HG03135 (cell line): Measurements from ENCODE around the gene PGM1.

ENCODE experiments used
- ATAC-seq: cut with Tn5 transposase; IDR thresholded peaks from one replicate; pipeline ENCODE4 v1.9.1; 2021; ENCODE audit warnings: mild to moderate bottlenecking, moderate library complexity; ENCODE audit not compliant: unreplicated experiment

PGM1 gene

DNA sequence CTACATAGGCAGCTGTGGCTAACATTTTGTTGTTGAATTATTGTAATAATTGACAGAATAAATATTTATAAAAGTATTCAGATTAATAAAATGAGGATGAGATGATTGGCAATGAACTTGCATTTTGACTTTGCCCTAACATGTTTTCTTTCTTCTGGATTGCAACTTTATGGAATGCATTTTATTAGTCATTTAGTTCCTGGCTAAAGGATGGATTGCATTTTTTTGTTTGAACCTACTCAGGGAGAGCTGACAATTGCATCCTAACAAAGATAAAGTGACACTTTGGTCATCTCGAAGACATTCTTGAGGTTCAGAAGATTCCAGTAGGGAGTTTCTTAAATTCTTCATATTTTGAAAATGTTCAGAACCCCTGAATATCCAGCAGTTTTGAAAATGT lies 37.5 kb downstream of the PGM1 start:
- ATAC-seq = no peak

DNA sequence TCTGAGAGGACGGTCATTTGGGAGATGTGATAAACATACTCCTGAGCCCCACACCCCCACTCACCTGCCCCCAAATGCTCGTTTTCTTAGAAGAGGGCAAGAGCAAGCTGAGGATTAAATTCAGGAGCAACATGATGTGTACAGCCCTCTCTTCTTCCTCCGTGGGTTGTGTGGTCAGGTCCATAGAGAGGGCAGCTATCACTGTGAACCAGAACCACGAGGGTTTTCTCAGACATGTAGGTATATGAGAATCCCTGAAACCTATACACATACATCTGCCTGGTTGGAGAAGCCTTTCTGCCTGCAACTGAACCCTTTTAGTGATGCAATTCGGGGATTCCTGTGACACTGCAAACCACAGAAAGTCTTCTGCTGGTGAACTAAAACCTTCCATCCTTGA lies 38.9 kb downstream of the PGM1 start:
- ATAC-seq = no peak

- ATAC-seq = no peak
These were observed 40.1 kb downstream of the PGM1 start for GRCh38 chr1:63633281-63633680.

- ATAC-seq = no peak
These were observed 41.3 kb downstream of the PGM1 start for GRCh38 chr1:63634471-63634870.

- ATAC-seq = no peak
These were observed 42.5 kb downstream of the PGM1 start for GRCh38 chr1:63635681-63636080.

- ATAC-seq = no peak
These were observed 43.2 kb downstream of the PGM1 start for GRCh38 chr1:63636192-63637105.

DNA sequence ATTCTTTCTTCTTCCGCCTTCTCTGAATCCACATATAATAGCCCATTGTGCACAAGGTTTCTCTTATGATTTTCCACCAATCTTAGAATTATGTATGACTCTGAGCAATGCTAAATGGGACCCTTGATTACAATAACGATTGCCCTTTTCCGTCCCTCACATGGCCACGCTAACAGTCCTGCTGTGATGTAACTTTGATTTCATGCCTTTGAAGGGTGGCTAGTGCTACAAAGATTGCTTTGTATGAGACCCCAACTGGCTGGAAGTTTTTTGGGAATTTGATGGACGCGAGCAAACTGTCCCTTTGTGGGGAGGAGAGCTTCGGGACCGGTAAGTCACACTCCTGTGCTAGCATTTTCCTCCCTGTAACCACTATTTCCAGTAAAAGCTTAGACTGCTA lies 45.3 kb downstream of the PGM1 start:
- ATAC-seq = no peak

GRCh38 chr1:63638875-63639274 lies 45.7 kb downstream of the PGM1 start:
- no peak for ATAC-seq

GRCh38 chr1:63640633-63641567 lies 47.7 kb downstream of the PGM1 start:
- no peak for ATAC-seq

- no peak for ATAC-seq
These were observed 48.4 kb downstream of the PGM1 start for GRCh38 chr1:63641615-63642014.

DNA sequence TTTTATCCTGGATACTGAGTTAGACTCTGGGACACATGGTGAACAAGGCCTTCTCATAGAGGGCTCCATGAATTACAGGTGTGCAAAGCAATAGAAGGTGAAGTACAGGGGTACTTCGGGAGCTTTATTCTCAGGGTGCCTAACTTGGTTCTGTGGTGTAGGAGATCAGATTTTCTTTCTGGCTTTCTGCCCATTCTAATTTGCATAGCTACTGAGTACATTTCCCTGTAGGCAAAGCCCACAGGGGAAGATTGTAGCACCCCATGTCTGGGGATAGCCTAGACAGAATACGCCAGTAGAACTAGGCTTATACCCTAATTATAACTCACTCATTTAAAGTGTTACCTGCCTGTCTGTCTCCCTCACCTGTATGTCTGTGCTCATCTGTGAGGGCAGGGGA lies 49.7 kb downstream of the PGM1 start:
- no peak for ATAC-seq

- ATAC-seq = no peak
These were observed 50.3 kb downstream of the PGM1 start for GRCh38 chr1:63643517-63643916.

- no peak for ATAC-seq
These were observed 50.7 kb downstream of the PGM1 start for GRCh38 chr1:63643926-63644325.

DNA sequence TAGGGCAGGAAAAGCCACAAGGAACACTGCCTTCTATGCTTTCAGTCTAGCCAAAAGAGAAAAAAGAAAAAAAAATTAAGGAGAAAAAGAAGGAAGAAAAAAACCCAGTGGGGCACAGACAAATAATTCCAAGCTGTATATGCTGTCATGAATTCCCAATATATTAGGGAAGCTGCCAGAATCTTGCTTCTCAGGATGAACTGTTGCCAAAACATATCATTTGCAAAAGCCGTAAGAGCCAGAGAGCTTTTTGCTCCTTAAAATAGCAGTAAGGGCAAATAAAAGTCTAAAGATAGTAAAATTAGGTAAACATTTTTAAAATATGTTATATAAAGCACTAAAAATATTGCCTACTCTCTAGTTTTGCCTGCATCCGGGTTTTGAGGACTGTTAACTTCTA lies 52.1 kb downstream of the PGM1 start:
- no peak for ATAC-seq

- ATAC-seq = no peak
These were observed 55.5 kb downstream of the PGM1 start for GRCh38 chr1:63648689-63649088.

- no peak for ATAC-seq
These were observed 58.0 kb downstream of the PGM1 start for GRCh38 chr1:63651161-63651701.

GRCh38 chr1:63653976-63654375 lies 60.8 kb downstream of the PGM1 start:
- no peak for ATAC-seq

GRCh38 chr1:63659448-63659847 lies 66.2 kb downstream of the PGM1 start:
- no peak for ATAC-seq

- ATAC-seq = no peak
These were observed 69.0 kb downstream of the PGM1 start for GRCh38 chr1:63662056-63662836.

GRCh38 chr1:63662841-63663240 lies 69.6 kb downstream of the PGM1 start:
- ATAC-seq = no peak

DNA sequence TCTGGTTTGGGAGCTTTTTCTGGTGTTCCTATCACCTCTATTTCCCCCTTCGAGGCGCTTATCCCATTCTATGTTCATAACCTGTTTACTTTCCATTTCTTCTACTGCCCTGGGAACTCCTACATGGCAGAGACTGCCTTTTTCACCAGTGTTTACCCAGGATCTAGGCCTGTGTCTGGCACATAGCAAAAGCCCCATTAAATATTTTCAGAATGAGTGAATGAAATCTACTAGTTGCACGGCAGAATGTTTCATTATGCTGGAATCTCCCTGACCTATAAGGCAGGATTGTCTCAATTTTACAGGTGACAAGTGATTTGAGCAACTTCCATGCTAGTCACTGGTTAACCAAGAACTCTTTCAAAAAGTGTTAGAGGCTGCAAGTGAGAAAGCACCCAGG lies 70.1 kb downstream of the PGM1 start:
- no peak for ATAC-seq
